AG04450 (cell line): Measurements from ENCODE around the gene SYT14. TPM values are rescaled to one million over a fixed set of nuclear protein-coding genes. Genes with fewer than 3 reads are reported as not detected.
"Not testable (repeated sequence)": the region's sequence is repeated elsewhere in the genome, so short reads cannot be mapped to it uniquely, and the experiment has no call there.

Experiments
- CTCF ChIA-PET: fragments of 300-600, 350-600 bp; formaldehyde crosslinking; extraction: SDS; loops from one replicate; lab custom pipeline; 2022; ENCODE audit warnings: antibody characterized with exemption, inconsistent platforms; lab: Charles Lee
- POLR2A ChIA-PET: fragments of 350-600 bp; formaldehyde crosslinking; extraction: SDS; loops from one replicate; lab custom pipeline; 2021; ENCODE audit warnings: antibody characterized with exemption, inconsistent platforms; lab: Yijun Ruan, JAX
- DNase-seq: peaks from one replicate; pipeline ENCODE4 v3.0.0-alpha.2; 2011; ENCODE audit warnings: low read depth, low spot score
- H3K27ac ChIP-seq: one replicate; pipeline ENCODE4 v1.5.1; 2012; ENCODE audit warnings: low read depth, low read length, control low read depth
- H3K27me3 ChIP-seq: one replicate; pipeline ENCODE4 v1.6.0; 2012; ENCODE audit warnings: low read length; ENCODE audit not compliant: control insufficient read depth, insufficient read depth
- H3K4me3 ChIP-seq: 2 replicates; pipeline ENCODE4 v1.5.1; 2011; ENCODE audit warnings: mild to moderate bottlenecking, low read depth, low read length, control low read depth
- H3K9me3 ChIP-seq: 2 replicates; pipeline ENCODE4 v1.5.1; 2012; ENCODE audit warnings: low read length; ENCODE audit not compliant: control insufficient read depth, insufficient read depth
- polyA plus RNA-seq: library from polyadenylated mRNA; depleted of rRNA; stranded (reverse); fragments of >200 nt; gene quantifications from 2 replicates; pipeline ENCODE4 v1.2.3, GENCODE V29; 2011
- TF ChIP-seq, protein P1 (sequence below): IDR thresholded peaks from 2 replicates; pipeline ENCODE4 v1.5.1; 2011; ENCODE audit warnings: low read depth, low read length, control low read depth, inconsistent platforms

Gene SYT14
- polyA plus RNA-seq, 1 experiment = 4.8 TPM

DNA sequence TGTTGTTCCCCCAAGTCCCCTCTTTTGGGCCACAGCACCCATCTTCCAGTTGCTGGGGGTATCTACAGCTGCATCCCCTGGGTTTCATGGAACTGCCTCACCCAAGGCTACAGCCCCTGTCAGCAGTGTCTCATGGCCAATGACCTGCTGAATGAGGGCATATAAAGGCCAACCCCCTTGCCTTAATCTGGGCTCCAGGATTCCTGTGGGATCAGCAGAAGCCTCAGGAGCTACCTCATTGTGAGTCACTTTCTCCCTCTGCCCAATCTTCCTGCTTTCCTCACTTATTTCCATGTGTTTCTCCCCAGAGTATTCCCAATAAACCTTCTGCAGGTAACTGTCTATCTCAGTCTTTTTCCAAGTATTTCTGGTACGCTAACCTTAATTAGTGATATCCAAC, 37.3 kb upstream of the SYT14 start:
- no peaks in the 10 kb centered on the region for H3K27me3 ChIP-seq
- H3K9me3 ChIP-seq = no peaks in the 10 kb centered on the region; the same call in 1 of the 2 replicates
- peak overlapping the region; percentile 32 for H3K27ac ChIP-seq
- no peak for DNase-seq
- TF ChIP-seq, protein P1, sequence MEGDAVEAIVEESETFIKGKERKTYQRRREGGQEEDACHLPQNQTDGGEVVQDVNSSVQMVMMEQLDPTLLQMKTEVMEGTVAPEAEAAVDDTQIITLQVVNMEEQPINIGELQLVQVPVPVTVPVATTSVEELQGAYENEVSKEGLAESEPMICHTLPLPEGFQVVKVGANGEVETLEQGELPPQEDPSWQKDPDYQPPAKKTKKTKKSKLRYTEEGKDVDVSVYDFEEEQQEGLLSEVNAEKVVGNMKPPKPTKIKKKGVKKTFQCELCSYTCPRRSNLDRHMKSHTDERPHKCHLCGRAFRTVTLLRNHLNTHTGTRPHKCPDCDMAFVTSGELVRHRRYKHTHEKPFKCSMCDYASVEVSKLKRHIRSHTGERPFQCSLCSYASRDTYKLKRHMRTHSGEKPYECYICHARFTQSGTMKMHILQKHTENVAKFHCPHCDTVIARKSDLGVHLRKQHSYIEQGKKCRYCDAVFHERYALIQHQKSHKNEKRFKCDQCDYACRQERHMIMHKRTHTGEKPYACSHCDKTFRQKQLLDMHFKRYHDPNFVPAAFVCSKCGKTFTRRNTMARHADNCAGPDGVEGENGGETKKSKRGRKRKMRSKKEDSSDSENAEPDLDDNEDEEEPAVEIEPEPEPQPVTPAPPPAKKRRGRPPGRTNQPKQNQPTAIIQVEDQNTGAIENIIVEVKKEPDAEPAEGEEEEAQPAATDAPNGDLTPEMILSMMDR = no peak
- ChIA-PET POLR2A (no interaction called here), CTCF (interaction anchor here (1.0 to 1.5 kb wide), 3 partner anchors 26 to 89 kb away, joined by 3 read pairs; no protein-coding TSS in a partner anchor)
- H3K4me3 ChIP-seq = no peak overlapping the region

DNA sequence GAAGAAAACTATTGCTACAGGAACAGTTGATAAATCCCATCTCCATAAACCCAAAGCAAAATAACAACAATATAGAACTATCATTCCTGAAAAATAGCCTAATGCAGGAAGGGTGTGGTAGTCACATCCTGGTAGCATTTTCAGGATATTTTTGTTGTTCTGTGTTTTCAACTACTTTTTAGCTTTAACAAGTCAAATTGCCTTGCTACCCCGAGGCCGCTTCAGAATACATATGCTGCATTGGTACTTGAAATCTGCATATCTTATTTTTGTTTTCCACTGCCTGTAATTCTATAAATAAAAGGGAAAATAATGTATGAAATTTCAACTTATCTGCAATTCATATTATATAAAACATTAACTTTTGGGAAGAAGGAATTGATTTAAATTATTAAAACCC, 36.8 kb upstream of the SYT14 start:
- no peak overlapping the region for H3K27ac ChIP-seq

DNA sequence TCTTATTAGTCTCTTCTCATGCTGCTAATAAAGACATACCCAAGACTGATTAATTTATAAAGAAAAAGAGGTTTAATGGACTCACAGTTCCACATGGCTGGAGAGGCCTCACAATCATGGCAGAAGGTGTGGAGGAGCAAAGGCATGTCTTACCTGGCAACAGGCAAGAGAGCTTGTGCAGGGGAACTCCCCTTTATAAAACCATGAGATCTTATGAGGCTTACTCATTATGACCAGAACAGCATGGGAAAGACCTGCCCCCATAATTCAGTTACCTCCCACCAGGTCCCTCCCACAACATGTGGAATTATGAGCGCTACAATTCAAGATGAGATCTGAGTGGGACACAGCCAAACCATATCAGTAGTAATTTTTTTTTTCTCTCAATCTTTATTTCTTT, 33.2 kb upstream of the SYT14 start:
- H3K27ac ChIP-seq, H3K9me3 ChIP-seq, POLR2A ChIA-PET, H3K27me3 ChIP-seq, H3K4me3 ChIP-seq, DNase-seq: not testable (repeated sequence)
- CTCF ChIA-PET = interaction anchor here (1.0 kb wide), 1 partner anchor 54 kb away, joined by 3 read pairs; no protein-coding TSS in a partner anchor

More for the DNA sequence above, 36.8 kb upstream of the SYT14 start:
- Histone ChIP-seq H3K9me3 (no peaks in the 10 kb centered on the region; the same call in 1 of the 2 replicates), H3K27me3 (no peaks in the 10 kb centered on the region), H3K4me3 (no peak overlapping the region)
- DNase-seq = no peak
- CTCF ChIA-PET = interaction anchor here (1.0 to 1.1 kb wide), 2 partner anchors 41 to 88 kb away, joined by 3 read pairs; no protein-coding TSS in a partner anchor
- TF ChIP-seq, protein P1 = no peak
- POLR2A ChIA-PET = no interaction called here

DNA sequence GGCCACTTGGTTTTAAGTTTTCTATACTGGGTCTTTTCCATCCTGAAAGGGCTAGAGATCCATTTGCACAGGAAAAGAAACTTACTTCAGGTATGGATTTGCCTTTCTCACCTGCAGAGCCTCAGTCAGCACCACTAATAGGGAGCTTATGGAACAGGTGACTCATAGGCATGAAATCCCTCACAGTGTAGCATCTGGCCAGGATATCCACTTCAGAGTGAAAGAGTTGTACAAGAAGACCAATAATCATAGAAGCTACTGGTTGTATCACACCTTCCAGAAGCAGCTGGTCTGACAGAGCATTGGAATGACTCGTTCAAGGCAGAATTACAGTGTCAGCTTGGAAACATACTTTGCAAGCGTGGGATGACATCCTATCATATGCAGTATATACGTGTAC, 26.3 kb upstream of the SYT14 start:
- TF ChIP-seq, protein P1 = no peak
- no peak overlapping the region for H3K27ac ChIP-seq
- H3K4me3 ChIP-seq = no peak overlapping the region
- DNase-seq = no peak
- ChIA-PET CTCF (no interaction called here), POLR2A (no interaction called here)
- H3K9me3 ChIP-seq = no peaks in the 10 kb centered on the region
- H3K27me3 ChIP-seq = no peaks in the 10 kb centered on the region

DNA sequence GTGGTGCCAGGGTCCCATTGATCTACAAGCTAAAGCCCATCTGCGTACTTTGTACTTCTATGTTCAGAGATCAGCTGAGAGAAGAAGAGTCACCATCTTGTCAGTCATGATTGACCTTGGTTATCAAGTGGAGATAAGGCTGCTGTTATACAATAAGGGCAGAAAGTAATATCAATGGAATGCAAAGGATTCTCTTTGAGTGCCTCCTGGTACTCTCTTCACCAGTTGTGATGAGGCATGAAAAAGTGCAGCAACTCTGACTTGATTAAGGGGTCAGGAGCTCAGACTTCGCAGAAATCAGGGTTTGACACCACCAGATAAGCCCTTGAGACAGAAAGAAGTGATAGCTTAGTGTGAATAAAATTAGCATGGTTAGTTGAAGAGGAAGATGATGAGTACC, 25.7 kb upstream of the SYT14 start:
- ChIA-PET POLR2A (no interaction called here), CTCF (no interaction called here)
- H3K27me3 ChIP-seq = no peaks in the 10 kb centered on the region
- TF ChIP-seq, protein P1 = no peak
- no peak for DNase-seq
- H3K4me3 ChIP-seq = no peak overlapping the region
- no peak overlapping the region for H3K27ac ChIP-seq
- H3K9me3 ChIP-seq = no peaks in the 10 kb centered on the region

DNA sequence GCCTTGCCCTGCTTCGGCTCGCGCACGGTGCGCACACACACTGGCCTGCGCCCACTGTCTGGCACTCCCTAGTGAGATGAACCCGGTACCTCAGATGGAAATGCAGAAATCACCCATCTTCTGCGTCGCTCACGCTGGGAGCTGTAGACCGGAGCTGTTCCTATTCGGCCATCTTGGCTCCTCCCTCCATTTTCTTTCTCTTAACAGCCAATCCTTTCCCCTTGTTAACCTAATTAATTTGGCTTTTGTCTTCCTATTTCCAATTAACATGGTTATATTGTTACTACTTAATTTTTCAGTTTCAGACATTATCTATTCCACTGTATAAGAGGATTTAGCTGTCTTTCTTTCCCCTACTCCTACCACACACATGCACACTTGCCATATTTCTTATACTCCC, 18.4 kb upstream of the SYT14 start:
- POLR2A ChIA-PET, DNase-seq, H3K27me3 ChIP-seq, H3K4me3 ChIP-seq, H3K9me3 ChIP-seq, H3K27ac ChIP-seq: not testable (repeated sequence)
- CTCF ChIA-PET = interaction anchor here (0.6 kb wide), 1 partner anchor 44 kb away, joined by 3 read pairs; no protein-coding TSS in a partner anchor
